OCI-LY7 (cell line): ENCODE measurements around the gene C3orf52.

ENCODE experiments used
- CTCF ChIP-seq: fragments of 200-600 bp; sonication (generic); conservative IDR thresholded peaks from 2 replicates; pipeline ENCODE4 v1.5.1; 2014; ENCODE audit warnings: mild to moderate bottlenecking, antibody characterized with exemption, low read length, moderate library complexity, mixed read lengths
- EZH2phosphoT487 ChIP-seq: fragments of 200-600 bp; sonication (generic); IDR thresholded peaks from 2 replicates; pipeline ENCODE4 v1.6.1; 2018; ENCODE audit warnings: low read depth, borderline replicate concordance, mild to moderate bottlenecking, mixed run types, antibody characterized with exemption, low read length, moderate library complexity, mixed read lengths

GRCh38 chr3:112121577-112122547 is 35.7 kb downstream of the C3orf52 start:
- TF ChIP-seq EZH2phosphoT487 (no peak), CTCF (no peak)
